HUES64 (cell line): ENCODE measurements around the gene EDIL3.
A peak's percentile ranks its signal among the peaks of the same experiment; 100 is the strongest.

Source experiments
- H3K27ac ChIP-seq: 2 replicates; pipeline ENCODE4 v1.7.0; 2013; ENCODE audit warnings: low read depth, low read length, inconsistent platforms
- H3K27me3 ChIP-seq: 2 replicates; pipeline ENCODE4 v1.6.1; 2013; ENCODE audit warnings: mild to moderate bottlenecking, low read length; ENCODE audit not compliant: insufficient read depth
- H3K36me3 ChIP-seq: 2 replicates; pipeline ENCODE4 v1.6.1; 2013; ENCODE audit warnings: mild to moderate bottlenecking, low read length; ENCODE audit not compliant: insufficient read depth
- H3K4me1 ChIP-seq: 2 replicates; pipeline ENCODE4 v1.6.1; 2013; ENCODE audit warnings: mild to moderate bottlenecking, low read length, moderate library complexity; ENCODE audit not compliant: insufficient read depth
- H3K4me3 ChIP-seq: 2 replicates; pipeline ENCODE4 v1.5.1; 2013; ENCODE audit warnings: mild to moderate bottlenecking, low read length, moderate library complexity
- H3K9ac ChIP-seq: 2 replicates; pipeline ENCODE4 v1.6.1; 2013; ENCODE audit warnings: mild to moderate bottlenecking, low read depth, low read length
- H3K9me3 ChIP-seq: 2 replicates; pipeline ENCODE4 v1.6.1; 2013; ENCODE audit warnings: low read depth, low read length; ENCODE audit not compliant: insufficient read depth
- WGBS: fragments of 150-250, 120-280 bp; methylation state at CpG from one replicate; pipeline ENCODE4 v1.1.7; 2013; ENCODE audit warnings: missing lambda C conversion rate; 5-methylcytosine and 5-hydroxymethylcytosine counted together

The EDIL3 gene

DNA sequence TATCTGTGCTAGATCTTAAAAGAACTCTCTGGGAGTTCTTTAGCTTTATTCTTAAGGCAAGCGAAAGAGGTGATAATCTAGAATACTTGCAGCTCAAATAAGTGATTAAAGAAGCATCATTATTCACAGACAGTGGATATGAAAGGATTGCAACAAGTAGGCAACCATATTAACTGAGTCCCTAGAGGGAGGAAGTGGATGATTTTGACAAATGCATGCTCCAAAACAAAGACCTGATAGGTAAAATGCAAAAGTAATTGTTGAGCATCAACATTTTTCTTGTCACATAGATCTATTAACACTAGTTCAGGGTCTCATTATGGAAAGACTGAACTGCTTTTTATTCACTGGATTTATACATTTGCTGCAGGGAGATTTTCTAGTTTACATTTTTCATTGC lies 109.1 kb downstream of the EDIL3 start:
- H3K4me3 ChIP-seq = no peak overlapping the region
- 100% methylated on average over 1 of the region's 1 CpG for WGBS

DNA sequence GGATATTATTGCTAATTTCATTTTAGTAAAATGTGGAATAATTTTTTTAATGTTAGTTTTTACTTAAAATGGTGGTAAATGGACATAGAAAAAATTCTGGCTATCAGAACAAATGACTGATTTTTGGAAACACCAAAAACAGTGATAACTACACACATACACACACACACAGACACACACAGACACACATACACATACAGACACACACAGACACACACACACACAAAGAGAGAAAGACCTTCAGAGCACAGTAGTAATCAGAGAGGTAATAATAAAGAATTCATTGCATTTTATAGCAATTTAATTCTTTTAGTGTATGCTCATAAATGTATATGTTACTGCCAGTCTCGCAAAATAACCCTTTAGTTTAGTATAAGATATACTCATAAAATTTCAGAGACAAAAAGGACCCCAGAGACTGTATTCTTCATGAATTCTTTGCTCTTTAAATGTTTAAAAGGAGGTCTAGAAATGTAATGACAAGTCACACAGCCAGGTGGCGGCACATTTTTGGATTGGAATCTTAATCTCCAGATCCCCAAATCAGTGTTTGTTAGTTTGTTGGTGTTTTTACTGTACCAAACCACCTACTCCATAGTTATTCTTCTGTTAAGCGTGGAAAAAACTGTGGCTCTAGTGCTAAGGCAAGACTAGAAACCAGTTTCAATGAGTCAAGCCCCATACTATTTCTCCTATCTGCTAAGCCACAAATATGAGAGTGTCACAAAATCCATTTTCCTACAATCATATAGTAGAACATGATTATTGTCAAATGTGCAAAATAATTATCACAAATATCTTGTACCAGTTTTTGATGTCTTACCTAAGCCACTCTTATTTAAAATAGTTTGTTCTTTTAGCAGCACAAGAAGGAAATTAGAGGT lies 109.9 kb downstream of the EDIL3 start:
- Histone ChIP-seq H3K4me3 (no peak overlapping the region), H3K9me3 (no peaks in the 10 kb centered on the region), H3K27ac (no peak overlapping the region), H3K9ac (no peak overlapping the region), H3K36me3 (no peaks in the 10 kb centered on the region), H3K4me1 (peaks cover 11% of the 10 kb centered on the region), H3K27me3 (no peaks in the 10 kb centered on the region)
- WGBS = 78% methylated on average over 2 of the region's 3 CpGs

More for the DNA sequence above, 109.1 kb downstream of the EDIL3 start:
- Histone ChIP-seq H3K27ac (no peak overlapping the region), H3K4me1 (peaks cover 11% of the 10 kb centered on the region), H3K9me3 (no peaks in the 10 kb centered on the region), H3K9ac (no peak overlapping the region), H3K27me3 (no peaks in the 10 kb centered on the region), H3K36me3 (no peaks in the 10 kb centered on the region)

DNA sequence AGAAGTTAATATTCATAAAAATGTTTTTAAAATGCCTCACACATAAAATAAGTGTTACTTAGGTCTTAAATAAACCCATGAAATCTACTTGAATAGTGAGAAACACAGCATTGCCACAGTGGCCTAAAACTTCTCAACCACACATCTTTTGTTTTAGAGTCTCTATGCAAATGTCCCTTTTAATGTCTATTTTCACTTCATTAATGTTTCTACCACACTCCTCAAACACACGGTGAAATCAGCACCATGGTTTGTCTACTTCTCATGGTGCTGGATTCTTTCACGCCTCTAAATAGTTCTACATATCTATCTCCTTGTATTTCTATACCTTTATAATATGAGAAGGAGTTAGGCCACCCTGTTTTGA lies 111.2 kb downstream of the EDIL3 start:
- H3K9ac ChIP-seq = no peak overlapping the region
- WGBS = 84% methylated on average over 2 of the region's 2 CpGs
- peaks cover 11% of the 10 kb centered on the region for H3K4me1 ChIP-seq
- no peaks in the 10 kb centered on the region for H3K36me3 ChIP-seq
- no peak overlapping the region for H3K27ac ChIP-seq
- no peak overlapping the region for H3K4me3 ChIP-seq
- no peaks in the 10 kb centered on the region for H3K27me3 ChIP-seq
- H3K9me3 ChIP-seq = no peaks in the 10 kb centered on the region

DNA sequence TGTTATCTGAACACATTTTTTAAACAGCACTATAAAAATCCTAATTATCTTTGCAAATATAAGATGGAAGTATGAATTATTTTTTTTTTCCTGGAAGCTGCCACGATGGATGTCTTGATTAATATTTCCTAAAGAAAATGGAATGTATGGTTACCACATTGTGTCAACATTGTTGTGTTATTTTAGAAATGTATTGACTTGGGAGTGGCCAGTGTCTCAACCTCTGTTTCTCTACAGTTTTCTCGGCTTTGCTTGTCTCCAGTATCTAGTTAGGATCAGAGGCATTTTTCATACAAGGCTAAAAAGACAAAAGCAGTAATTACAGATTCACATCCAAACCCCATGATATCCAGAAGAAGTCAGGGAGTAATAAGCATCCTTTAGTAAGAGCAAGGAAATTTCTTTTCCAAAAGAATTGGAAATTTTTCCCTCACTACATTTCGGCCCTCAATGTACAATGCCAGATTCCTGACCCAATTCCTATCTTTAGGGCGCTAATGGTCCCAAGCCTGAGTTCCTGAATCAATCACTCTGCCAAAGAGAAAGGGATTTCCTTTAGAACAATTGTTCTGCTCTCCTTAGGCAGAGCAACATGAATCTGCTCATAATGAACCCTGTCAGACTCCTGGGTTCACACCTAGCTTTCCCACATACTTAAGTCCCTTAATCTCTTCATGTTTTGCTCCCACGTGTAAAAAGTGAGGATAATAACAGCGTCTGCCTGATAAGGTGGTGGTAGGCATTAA lies 111.7 kb downstream of the EDIL3 start:
- Histone ChIP-seq H3K9me3 (no peaks in the 10 kb centered on the region), H3K4me3 (no peak overlapping the region), H3K4me1 (peaks cover 11% of the 10 kb centered on the region), H3K36me3 (no peaks in the 10 kb centered on the region), H3K27ac (no peak overlapping the region), H3K27me3 (no peaks in the 10 kb centered on the region), H3K9ac (no peak overlapping the region)
- WGBS = 89% methylated on average over 4 of the region's 6 CpGs

DNA sequence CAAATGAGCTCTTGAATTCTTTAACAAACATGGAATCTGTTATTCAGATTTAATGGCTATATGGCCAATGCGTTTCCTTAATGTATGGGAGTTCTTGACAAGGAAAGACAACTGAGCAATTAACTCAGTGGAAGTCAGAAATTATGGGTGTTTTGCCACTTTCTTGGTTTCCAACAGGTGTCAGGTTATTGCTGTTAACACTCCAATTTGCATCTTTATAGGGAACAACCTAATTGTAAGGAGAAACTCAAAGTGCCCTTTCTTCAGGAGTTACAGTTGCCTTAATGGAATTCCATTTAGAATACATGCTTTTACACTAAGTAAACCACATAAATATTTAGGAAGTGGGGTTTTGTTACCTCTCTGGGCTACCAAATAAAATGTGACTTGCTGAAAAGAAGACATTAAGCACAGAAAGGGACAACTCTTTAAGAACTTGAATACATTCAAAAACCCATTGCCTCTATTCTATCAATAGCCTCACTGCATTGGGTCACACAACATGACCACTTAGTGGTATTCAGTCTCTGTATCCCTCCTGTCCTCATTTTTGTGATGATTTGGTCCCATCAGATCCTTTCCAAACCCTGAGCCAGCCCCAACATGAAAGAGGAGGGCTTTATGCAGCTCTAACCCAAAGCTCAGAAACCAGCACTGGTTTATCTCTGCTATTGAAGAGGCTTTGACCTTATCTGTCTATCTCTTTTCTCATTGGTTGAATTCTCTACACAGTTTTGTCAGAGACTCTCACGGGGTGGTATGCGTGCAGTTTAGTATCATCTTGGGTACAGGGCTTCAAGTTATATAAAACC lies 118.7 kb downstream of the EDIL3 start:
- peaks cover 30% of the 10 kb centered on the region for H3K4me1 ChIP-seq
- H3K36me3 ChIP-seq = no peaks in the 10 kb centered on the region
- H3K27ac ChIP-seq = peak overlapping the region; percentile 62; the same call in 1 of the 2 replicates
- no peaks in the 10 kb centered on the region for H3K27me3 ChIP-seq
- H3K9me3 ChIP-seq = no peaks in the 10 kb centered on the region
- 67% methylated on average over 3 of the region's 3 CpGs for WGBS
- H3K4me3 ChIP-seq = no peak overlapping the region
- no peak overlapping the region for H3K9ac ChIP-seq

DNA sequence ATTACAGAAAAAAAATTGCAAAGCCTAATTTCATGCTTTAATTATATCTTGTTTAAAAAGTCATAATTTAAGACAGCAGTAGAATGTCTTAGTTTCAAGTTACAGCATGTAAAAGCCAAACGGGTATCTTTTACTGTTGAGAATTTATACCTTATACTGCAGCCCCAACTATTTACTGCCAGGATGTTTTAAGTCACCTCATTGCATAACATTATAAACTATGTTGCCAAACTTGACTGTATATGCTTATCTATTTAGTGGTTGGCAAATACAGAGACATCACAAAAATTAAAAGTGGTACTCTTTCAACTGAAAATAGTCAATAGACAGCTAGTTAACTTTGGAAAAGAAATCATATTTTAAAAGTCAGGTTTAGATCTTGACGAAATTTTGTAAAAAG lies 119.5 kb downstream of the EDIL3 start:
- H3K9me3 ChIP-seq = no peaks in the 10 kb centered on the region
- H3K27me3 ChIP-seq = no peaks in the 10 kb centered on the region
- no peak overlapping the region for H3K9ac ChIP-seq
- 100% methylated on average over 1 of the region's 2 CpGs for WGBS
- H3K4me3 ChIP-seq = no peak overlapping the region
- no peaks in the 10 kb centered on the region for H3K36me3 ChIP-seq
- peaks cover 30% of the 10 kb centered on the region for H3K4me1 ChIP-seq
- no peak overlapping the region for H3K27ac ChIP-seq

DNA sequence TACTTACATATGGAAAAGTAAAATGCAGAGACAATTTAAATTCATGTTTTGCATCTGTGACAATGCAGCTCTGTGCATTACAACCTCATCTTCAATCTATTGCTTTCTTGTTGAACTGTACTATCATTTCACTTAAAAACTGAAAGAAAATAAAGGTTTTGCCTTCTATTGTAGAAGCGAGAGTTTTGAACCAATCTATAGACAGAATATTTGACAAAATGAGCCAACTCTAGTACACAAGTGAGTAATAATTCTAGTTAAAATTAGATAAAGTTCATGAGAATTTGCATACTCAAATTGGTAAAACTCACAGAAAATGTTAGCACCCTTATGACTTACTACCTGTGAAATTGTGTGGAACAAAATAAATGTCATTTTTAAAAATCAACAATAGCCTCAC lies 123.7 kb downstream of the EDIL3 start:
- Histone ChIP-seq H3K9me3 (no peaks in the 10 kb centered on the region), H3K4me3 (no peak overlapping the region), H3K27me3 (no peaks in the 10 kb centered on the region), H3K27ac (no peak overlapping the region), H3K4me1 (peaks cover 17% of the 10 kb centered on the region), H3K36me3 (no peaks in the 10 kb centered on the region), H3K9ac (no peak overlapping the region)
- WGBS = no CpG with 5 or more reads among the region's 1 CpG

DNA sequence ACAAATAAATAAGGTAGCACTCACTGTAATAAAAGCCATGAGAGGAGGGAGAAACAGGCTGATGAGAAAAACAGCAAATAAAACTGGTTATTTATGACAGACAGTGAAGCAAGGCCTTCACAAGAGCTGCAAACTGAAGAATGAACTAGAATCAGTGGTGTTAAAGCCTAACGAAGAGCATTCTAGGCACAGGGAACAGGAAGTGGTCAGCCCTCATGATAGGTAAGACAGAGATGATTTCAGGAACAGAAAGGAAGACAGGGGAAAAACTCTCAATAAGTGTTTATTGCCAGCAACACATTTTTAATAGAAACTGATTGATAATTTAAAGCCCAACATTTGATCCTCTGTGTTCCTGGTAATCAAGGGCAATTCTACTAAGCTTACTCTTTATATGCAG lies 124.5 kb downstream of the EDIL3 start:
- H3K36me3 ChIP-seq = no peaks in the 10 kb centered on the region
- H3K27ac ChIP-seq = no peak overlapping the region
- no peak overlapping the region for H3K4me3 ChIP-seq
- 91% methylated on average over 1 of the region's 1 CpG for WGBS
- peaks cover 9% of the 10 kb centered on the region for H3K4me1 ChIP-seq
- H3K9me3 ChIP-seq = no peaks in the 10 kb centered on the region
- no peak overlapping the region for H3K9ac ChIP-seq
- no peaks in the 10 kb centered on the region for H3K27me3 ChIP-seq

DNA sequence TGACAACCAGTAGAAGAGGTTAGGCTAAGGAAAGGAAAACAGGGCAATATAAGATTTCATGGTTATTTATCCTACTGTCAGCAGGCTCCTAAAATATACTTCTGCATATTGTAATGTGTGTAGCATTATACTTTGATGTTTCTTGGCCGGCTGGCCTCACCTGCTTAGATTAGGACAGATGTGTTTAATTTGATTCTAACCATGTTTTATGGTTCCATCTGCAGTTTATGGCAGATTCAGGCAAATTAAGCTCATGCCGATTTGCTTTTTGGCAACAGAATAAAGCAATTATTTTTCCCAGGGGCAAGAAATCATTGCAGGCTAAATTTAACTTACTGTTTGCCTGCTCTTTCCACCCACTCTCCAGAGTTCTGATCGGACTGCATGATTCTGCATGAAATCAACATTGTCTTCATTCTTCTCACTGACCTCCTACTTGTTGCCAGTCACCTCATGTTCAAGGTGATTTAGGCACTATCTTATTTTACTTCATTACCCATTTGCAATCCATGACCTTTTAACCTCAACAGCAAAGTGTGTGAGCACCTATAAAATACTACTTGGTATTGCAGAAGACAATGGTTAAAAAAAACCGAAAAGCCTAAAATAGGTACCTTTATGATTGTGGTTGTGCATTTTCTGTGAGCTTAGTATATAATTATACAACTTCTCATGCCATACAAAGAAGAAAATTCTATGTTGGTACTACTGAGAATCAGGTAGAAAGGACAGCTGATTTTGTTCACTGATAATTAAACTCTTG lies 125.2 kb downstream of the EDIL3 start:
- Histone ChIP-seq H3K9me3 (no peaks in the 10 kb centered on the region), H3K36me3 (no peaks in the 10 kb centered on the region), H3K4me3 (no peak overlapping the region), H3K4me1 (peaks cover 6% of the 10 kb centered on the region; the same call in 1 of the 2 replicates), H3K9ac (no peak overlapping the region), H3K27ac (no peak overlapping the region), H3K27me3 (no peaks in the 10 kb centered on the region)
- 93% methylated on average over 3 of the region's 4 CpGs for WGBS

DNA sequence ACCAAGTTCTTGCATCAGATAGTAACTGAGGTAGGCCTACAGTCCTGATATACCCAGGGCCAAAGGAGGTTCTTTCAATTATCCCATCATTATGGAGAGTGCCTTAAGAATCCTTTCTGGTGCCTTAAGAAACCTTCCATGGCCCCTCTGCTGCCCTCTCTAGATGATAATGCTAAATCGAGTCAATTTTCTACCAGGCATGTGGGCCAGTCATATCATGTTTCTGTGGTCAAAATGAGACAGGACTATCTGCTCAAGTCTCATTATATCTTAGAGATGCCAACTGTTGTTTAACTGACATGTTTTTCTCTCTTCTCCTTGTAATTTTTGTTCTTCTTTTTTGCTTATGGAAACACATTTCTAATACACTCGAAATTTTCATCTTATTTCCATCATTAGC lies 127.6 kb downstream of the EDIL3 start:
- WGBS = 88% methylated on average over 1 of the region's 2 CpGs
- no peaks in the 10 kb centered on the region for H3K36me3 ChIP-seq
- no peak overlapping the region for H3K9ac ChIP-seq
- peaks cover 3% of the 10 kb centered on the region; the same call in 1 of the 2 replicates for H3K4me1 ChIP-seq
- no peaks in the 10 kb centered on the region for H3K9me3 ChIP-seq
- H3K27ac ChIP-seq = no peak overlapping the region
- H3K27me3 ChIP-seq = no peaks in the 10 kb centered on the region
- H3K4me3 ChIP-seq = no peak overlapping the region
